GM19043 (cell line): ENCODE measurements around the gene ACER3.
"Not testable (repeated sequence)": the region's sequence is repeated elsewhere in the genome, so short reads cannot be mapped to it uniquely, and the experiment has no call there.

Experiments
- ATAC-seq: cut with Tn5 transposase; IDR thresholded peaks from one replicate; pipeline ENCODE4 v1.9.1; 2021; ENCODE audit warnings: low read depth; ENCODE audit not compliant: unreplicated experiment

The ACER3 gene

DNA sequence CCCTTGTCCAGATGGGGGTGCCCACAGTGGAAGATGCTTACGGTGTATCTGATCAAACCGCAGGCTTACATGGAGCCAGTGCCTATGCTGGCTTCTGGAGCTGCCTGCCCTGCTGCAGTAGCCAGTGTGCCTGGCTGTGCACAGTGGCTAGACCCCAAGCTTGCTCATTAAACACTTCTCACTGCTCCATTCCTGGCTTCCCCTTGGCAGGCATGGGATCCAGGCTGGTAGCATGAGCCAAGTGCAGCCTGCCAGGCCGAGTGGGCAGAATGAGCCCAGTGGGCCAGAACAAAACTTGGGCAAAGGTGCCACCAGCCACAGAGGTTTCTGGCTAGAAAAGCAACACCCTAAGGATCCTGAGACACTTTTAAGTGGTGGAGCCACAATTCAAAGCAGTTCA, 118.1 kb downstream of the ACER3 start:
- no peak for ATAC-seq

DNA sequence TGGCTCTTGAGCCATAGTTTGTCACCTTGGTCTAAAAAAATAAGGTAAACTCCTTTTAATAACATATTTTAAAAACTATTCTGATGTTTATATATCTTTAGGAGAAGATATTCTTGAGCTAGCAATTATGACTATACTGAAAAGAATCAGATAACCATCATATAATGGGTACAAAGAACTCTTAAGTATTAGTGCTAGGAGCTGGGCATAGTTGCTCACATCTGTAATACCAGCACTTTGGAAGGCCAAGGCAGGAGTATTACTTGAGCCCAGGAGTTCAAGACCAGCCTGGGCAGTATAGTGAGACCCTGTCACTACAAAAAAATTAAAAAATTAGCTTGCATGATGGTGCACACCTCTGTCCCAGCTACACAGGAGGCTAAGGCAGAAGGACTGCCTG, 119.5 kb downstream of the ACER3 start:
- no peak for ATAC-seq

DNA sequence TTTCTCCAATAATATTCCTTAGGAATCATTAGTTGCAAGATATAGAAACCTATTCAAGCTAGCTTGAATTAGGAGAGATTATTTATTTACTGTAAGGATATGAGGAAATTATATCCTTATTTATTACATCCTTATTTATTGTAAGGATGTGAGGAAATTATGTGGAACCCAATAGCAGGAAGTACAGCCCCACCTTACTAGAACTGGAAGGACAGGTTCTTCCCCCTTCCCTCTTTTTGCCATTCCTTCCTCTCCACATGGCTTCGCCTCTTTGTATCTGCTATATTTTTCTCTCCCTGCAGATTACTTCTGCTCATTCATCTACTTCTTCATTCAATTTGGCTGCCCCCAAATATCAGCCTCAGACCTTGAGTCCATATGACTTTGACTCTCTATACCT, 124.0 kb downstream of the ACER3 start:
- ATAC-seq = no peak

DNA sequence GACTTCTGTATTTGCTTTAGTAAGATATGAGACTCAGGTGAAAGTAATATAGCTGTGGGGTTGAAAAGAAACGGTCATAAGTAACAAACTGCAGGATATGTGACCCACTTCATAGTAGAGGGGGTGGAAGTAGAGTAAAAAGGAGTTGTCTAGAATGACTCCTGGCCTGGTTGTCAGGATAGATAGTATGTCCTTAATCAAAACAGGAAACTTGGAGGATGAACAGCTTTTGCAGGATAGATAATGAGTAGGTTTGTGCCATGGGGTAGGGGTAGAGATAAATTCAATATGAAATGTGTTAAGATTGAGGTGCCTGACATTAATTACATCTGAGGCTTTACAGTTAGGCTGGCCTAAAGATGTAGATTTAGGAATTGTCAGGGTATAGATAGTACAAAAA, 126.5 kb downstream of the ACER3 start:
- ATAC-seq = no peak

DNA sequence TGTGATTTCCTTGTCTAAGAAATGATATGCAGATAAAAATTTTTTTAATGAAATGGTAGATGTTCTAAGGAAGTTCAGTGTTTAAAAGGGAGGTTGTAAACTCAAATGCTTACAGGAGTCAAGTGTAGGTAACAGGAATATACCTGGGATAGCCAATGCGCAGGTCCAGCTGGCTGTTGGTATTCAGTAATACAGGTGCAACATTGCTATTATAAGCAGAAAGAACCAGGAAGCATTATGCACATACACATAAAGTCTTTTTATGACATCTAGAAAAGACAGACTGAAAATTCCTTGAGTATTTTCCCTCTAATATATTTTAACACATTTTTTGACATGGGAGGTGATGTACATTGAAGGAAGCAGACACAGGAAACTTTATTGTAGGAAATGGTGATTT, 129.9 kb downstream of the ACER3 start:
- no peak for ATAC-seq

DNA sequence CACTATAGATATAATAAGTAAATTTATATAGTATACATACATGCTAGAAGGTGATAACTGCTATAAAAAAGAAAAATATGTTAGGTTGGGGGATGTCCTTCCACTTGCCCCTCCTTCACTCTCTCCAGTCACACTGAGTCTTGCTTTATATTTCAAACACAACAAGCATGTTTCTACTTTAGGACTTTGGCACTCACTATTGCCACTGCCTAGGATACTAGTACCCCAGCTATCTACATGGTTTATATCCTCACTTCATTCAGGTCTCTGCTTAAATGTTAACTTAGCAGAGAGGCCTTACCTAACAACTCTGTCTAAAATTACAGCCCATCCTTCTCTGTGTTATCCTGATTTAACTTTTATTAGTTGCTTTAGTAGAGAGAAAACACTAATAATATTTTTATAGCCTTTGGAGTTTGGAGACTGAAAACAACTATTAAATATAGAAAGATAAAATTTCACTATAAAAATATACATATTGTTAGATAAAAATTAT, 134.4 kb downstream of the ACER3 start:
- ATAC-seq = no peak

DNA sequence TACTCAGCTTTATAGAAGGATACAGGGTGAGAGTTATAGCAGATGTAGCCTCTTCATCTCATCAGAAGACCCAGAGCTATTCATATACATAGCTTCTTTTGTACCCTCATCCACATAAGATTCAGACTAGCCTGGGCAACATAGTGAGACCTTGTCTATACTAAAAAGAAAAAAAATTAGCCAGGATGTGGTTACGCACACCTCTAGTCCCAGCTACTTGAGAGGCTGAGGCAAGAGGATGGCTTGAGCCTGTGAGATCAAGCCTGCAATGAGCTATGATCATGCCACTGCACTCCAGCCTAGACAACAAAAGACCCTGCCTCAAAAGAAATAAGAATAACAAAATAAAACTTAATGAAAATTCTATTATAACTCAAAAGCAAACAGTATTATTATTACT, 136.8 kb downstream of the ACER3 start:
- ATAC-seq = no peak

DNA sequence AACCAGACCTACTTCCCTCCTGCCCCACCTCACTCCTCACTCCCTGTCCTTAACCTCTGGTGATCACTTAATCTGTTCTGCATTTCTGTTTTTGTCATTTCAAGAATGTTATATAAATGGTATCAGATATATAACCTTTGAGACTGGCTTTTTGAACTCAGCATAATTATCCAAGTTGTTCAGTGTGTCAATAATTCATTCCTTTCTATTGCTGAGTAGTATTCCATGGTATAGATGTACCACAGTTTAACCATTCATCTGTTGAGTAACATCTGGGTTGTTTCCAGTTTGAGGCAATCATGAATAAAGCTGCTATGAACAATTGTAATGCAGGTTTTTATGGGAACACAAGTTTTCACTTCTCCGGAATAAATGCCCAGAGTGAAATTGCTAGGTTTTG, 138.9 kb downstream of the ACER3 start:
- ATAC-seq = no peak

DNA sequence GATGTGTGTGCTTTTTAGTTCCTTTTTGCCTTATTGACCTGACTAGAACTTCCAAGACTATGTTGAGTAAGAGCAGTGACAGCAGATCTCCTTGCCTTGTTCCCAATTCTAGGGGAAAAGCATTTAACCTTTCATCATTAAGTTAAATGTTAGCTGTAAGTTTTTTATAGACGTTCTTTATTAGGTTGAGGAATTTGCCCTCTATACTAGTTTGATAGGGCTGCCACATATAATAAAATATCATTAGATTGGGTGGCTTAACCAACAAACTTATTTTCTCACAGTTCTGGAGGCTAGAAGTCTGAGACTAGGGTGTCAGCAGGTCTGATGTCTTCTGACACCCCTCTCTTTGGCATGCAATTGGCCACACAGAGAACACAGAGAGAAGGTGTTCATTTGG, 140.9 kb downstream of the ACER3 start:
- ATAC-seq = no peak

DNA sequence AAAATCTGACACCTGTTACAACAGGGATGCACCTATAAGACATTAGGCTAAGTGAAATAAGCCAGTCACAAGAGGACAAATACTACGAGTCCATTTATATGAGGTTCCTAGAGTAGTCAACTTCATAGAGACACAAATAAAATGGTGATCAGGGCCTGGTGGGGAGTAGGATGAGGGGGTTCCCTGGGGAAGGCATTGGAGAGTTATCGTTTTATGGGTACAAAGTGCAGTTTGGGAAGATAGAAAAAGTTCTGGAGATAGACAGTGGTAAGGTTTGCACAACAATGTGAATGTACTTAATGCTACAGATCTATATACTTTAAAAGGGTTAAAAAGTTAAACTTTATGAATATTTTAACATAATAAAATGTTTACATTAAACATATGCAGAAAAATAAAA, 142.1 kb downstream of the ACER3 start:
- ATAC-seq = no peak

DNA sequence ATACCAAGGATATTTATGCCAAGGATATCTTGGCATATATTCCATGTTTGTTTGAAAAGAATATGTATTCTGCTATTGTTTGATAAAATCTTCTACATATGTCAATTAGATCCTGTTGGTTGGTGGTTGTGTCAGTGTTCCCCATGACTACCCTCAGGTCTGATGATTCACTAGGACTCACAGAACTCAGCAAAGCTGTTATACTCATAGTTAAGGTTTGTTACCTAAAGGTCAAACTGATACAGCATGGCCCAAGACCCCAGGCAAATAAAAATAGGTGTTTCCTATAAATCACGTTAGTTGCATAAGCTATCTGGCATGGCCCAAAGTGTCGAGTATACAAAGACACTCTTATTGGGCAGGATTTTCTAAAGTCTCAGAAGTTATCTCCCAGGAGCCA, 143.2 kb downstream of the ACER3 start:
- ATAC-seq = no peak

DNA sequence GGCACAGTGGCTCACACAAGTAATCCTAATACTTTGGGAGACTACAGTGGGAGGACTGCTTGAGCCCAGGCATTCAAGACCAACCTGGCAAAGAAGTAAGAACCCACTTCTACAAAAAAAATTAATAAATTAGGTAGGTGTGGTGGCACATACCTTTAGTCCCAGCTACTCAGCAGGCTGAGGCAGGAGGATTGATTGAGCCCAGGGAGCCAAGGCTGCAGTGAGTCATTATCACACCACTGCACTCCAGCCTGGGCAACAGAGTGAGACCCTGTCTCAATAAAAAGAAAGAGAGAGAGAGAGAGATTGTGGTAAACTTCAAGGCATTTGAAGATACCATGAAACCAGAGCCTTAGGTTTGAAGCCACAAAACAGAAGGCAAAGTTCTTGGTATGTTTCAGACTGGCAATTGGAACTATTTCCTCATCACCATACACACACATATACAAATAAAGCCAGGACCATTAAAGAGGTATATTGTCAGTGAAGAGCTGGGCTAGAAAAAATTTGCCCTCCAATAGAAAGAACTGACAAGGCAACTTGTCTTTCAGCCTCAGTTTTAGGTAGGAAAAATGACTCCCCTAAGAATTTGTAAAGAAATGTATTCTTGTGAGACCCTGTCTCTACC, 148.9 kb downstream of the ACER3 start:
- no peak for ATAC-seq

DNA sequence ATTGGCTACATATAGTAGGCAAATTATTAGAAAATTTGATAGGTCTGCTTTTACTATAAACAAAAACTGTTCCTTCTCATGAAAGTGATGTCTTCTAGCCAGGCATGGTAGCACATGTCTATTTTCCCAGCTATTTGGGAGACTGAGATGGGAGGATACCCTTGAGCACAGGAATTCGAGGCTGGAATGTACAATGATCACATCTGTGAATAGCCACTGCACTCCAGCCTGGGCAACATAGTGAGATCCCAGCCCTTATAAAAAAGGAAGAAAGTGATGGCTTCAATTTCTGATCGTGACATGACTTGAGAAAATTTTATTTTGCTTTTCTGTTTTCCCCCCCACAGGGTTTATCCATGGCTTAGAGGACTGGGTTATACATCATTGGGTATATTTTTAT, 154.0 kb downstream of the ACER3 start:
- no peak for ATAC-seq

DNA sequence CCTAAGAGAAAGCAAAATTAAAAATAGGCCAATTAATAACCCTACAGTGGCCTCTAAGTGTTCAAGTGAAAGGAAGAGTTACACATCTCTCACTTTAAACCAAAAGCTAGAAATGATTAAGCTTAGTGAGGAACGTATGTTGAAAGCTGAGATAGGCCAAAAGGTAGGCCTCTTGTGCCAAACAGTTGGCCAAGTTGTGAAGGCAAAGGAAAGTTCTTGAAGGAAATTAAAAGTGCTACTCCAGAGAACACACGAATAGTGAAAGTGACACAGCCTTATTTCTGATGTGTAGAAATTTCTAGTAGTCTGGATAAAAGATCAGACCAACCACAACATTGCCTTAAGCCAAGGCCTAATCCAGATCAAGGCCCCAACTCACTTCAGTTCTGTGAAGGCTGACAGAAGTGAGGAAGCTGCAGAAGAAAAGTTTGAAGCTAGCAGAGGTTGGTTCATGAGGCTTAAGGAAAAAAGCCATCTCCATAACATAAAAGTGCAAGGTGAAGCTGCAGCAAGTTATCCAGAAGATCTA, 157.7 kb downstream of the ACER3 start:
- ATAC-seq = not testable (repeated sequence)

DNA sequence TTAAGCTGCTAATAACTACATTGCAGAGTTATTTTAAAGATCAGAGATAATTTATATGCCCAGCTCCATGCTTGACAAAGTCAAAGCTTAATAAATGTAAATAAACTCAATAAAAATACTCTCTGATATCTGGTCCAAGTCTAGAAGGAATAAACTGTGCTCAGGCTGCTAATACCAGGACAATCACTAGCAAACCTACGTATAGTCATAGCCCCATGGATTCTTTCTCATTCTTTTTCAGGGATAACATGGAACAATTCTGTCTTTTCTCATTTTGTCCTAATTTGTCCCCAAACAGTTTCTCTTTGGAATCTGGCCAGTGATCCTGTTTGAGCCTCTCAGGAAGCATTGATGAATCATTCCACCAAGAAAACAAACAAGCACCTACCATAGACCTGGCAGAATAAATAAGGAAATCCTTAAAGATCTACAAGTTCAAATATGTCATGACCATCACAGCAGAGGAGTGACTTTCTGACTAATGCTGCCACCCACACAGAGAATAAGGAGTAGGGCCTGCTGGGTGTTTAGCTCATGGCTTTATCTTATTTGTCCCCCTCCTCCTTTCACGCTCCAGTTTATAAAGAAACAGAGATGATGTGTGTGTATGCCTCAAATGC, 159.4 kb downstream of the ACER3 start:
- ATAC-seq = no peak

DNA sequence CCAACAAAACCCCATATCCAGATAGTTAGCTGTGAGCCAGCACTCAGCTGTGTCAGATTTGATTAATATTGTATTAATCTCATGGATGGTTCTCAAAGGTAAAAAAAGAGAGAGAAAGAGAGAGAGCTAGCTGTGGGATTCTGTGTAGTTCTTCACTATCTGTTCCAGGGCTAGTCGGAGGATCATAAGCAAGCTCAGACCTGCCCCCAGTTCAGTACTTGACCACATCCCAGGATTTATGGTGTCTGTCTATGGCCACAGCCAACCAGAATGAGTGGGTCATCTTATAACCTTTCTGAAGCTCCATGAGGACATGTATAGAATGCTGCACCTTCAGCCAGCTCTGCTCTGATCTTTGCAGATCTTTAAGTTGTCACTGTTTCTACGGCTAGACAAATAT, 160.0 kb downstream of the ACER3 start:
- no peak for ATAC-seq

DNA sequence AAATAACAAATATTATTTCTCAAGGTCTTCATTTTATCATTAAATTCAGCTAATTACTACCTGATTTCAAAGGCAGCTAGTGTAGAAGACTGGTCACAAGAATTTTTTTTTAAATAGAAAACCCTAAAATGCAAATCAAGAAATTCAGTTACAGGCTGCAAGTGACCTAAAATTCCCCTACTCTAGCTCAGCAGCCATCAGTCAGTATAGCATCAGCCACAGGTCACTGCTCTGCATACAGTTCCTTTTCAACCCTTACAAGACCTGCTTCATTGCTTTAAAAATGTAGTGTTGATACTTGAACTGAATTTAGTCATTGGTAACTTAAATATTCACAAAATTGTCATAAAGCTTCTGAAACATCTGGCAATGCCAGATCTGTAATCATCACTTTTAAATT, 164.0 kb downstream of the ACER3 start:
- ATAC-seq = no peak

DNA sequence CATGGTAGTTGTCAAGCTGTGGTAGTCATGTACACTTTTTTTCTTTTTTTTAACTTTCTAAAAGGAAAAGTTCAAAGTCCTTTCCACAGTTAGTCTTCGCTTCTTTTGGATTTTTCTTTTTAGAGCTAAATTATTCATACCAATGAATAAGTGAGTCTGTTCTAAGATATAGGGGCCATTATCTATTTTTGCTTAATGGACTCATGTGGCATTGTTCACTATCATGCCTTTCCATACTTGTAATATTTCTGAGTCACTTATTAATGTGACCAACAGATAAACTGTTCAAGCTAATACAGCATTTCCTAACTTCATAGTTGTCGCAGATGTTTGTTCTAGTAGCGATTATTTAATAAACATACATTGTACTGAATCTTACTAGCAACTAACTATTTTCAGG, 165.5 kb downstream of the ACER3 start:
- ATAC-seq = no peak

DNA sequence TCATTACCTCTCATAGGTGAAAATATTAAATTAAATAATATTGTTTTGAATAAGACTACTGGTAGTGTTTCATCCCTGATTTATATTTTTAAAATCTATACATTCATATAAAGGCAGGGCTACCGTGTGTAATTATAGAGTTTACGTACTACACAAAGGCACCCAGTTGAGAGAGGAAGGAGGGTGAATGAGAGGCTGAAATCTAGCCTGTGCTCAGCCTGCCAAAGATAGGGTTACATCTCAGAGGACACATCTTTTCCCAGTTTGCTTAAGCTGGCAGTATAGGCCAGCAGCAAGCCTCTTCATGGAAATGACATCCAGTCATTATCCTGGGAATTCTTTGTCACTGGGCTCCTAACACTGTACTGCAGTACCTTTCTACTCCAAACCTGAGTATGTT, 166.0 kb downstream of the ACER3 start:
- ATAC-seq = no peak

DNA sequence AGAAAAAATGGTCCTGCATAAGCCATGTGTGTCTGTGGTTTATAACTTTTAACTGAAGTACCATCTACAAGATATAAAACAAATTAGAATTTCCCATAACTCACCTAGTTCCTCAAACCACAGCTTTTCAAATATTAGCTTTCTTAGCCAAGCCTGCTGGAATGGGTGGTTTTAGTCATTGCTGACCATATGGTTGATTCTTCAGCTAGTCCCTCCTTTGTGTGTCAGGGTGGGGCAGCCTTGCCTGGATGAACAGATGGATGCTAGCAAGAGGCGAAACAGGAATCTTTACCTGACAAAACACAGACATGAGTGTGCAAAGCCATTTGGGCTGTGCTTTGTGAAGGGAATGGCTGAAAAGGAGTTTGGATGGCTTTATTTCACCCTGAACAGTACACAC, 166.6 kb downstream of the ACER3 start:
- ATAC-seq = no peak

DNA sequence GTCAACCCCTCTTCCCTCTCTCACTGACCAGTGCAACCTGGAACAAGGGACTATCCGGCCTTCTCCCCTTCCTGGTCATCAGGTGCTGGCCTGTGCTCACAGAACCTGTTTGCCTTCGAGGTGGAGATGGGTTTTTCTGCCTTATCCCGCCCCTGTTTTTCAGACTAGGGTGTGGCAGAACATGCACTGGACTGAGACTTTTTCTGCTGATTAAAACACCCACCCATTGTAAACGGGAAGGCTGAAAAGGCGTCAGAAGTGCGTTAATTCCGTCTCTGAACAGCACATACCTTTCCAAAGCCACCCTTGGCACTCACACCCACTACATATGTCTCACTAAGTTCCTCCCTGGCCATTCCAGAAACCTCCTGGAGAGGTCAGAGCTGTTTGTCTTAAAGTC, 169.1 kb downstream of the ACER3 start:
- no peak for ATAC-seq

DNA sequence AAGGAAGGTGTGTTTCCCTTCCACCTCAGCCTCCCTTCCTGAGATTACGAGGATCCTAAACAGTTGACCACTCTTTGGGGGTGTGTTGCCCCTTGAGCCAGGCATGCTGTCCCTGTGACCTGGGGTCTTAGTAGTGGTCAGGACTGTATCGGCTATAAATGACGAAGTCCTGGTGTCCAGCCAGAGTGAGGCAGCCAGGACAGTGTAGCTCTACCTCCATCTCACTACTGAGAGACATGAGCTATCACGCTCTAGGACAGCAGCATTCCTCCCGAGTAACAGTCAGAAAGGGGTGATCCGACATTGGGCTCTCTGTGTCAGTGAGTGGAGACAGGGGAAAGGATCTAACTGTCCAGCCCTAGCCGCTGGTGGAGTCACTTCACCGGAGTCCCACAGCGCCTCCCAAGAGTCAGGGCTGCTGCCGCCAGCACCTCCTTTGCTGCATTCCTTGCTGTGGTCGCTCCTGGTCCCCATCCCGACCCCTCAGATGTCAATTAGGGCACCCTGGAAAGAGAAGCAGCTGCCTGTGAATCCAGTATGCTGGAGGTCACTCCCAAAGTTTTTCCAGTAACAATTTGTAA, 170.2 kb downstream of the ACER3 start:
- no peak for ATAC-seq
